Renal cortical epithelial cell (primary cell): ENCODE measurements around the gene FAM25C. TPM values are rescaled to one million over a fixed set of nuclear protein-coding genes. Genes with fewer than 3 reads are reported as not detected.
"Not testable (repeated sequence)": the region's sequence is repeated elsewhere in the genome, so short reads cannot be mapped to it uniquely, and the experiment has no call there.

Experiments
- DNase-seq: peaks from one replicate; pipeline ENCODE4 v3.0.0-alpha.2; 2011; ENCODE audit warnings: low read depth
- total RNA-seq: library from RNA; depleted of rRNA; stranded (reverse); fragments of >200 nt; gene quantifications from 2 replicates; pipeline ENCODE4 v1.2.3, GENCODE V29; 2014

FAM25C gene
- total RNA-seq, 1 donor from 2014 or later, result not detected

GRCh38 chr10:47957158-47957557 is 42.4 kb downstream of the FAM25C start:
- DNase-seq, result not testable (repeated sequence)

DNA sequence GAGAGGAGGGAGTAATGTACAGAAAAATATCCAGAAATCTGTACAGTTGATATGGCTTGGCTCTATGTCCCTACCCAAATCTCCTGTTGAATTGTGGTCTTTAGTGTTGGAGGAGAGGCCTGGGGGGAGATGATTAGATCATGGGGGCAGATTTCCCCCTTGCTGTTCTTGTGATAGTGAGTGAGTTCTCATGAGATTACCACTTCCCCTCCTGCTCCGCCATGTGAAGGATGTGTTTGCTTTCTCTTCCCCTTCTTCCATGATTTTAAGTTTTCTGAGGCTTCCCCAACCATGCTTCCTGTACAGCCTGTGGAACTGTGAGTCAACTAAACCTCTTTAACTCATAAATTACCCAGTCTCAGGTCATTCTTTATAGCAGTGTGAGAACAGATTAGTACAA is 52.2 kb downstream of the FAM25C start:
- DNase-seq, result not testable (repeated sequence)

Other genes with a start within 250 kb of the FAM25C start
- 0.52 and 2.3 TPM in 2 replicates for gene SYT15B, start 236.2 kb downstream of the FAM25C start, total RNA-seq
- gene NPY4R2, start 81.1 kb downstream of the FAM25C start, total RNA-seq, result 1.6 TPM in 2 replicates